B cell (primary cell): ENCODE data around the gene RPS15A.

Experiments
- CTCF ChIP-seq: fragments of 200-600 bp; IDR thresholded peaks from one replicate; pipeline ENCODE4 v1.8.0; 2022; ENCODE audit warnings: antibody characterized with exemption, mild to moderate bottlenecking
- EZH2 ChIP-seq: IDR thresholded peaks from 2 replicates; pipeline ENCODE4 v1.6.1; 2012; ENCODE audit warnings: borderline replicate concordance, low read depth, mild to moderate bottlenecking, moderate library complexity, low read length; ENCODE audit not compliant: insufficient read depth, poor library complexity, severe bottlenecking

- no peak for TF ChIP-seq CTCF
- TF ChIP-seq EZH2: no peak
Measured at GRCh38 chr16:18784917-18785623, 5.1 kb downstream of the RPS15A start.
